ENCODE measurements around the gene NOD2. TPM values are rescaled to one million over a fixed set of nuclear protein-coding genes. Genes with fewer than 3 reads are reported as not detected.

Gene NOD2
- total RNA-seq, 4 donors from 2014 or later: 0.40 to 1.6 (median 0.68) TPM

DNA sequence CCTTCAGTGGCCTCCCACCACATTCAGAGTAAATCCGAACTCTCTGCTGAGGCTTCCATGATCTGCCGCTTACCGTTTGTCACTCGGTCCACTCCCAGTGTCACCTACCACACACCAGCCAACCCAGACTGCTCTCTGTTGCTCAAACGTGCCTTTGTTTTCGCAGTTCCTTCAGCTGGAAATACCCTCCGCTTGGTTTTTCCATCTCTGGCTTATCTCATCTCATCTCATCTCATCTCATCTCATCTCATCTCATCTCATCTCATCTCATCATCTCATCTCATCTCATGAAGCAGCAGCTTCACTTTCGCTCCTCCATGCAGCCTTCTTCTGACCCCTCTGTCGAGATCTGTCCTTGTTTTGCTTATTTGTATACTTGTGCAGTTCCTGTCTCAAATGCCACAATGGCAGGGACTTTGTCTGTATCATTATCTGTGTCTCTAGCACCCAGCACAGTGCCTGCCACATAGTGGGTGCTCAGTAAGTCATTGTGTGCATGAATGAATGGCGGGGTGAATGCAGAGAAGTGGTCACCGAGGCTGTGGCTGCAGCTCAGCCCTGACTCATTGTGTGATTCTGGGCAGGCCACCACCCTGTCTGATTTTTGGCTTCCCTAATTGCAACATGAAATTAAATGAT lies 8.5 kb upstream of the NOD2 start:
- no peaks in the 10 kb centered on the region for H3K27me3 ChIP-seq
- no peaks in the 10 kb centered on the region for H3K4me1 ChIP-seq
- 90 to 94% methylated on average over 11 of the region's 11 CpGs for WGBS, 2 donors
- H3K9me3 ChIP-seq: no peaks in the 10 kb centered on the region
- H3K27ac ChIP-seq: no peak overlapping the region
- TF ChIP-seq POLR2A (IDR thresholded peaks at IDR 0.05) (no peak), CTCF (IDR thresholded peaks at IDR 0.05) (no peak)
- no peaks in the 10 kb centered on the region for H3K36me3 ChIP-seq
- H3K4me3 ChIP-seq (replicated peaks in 1 of 3): no peak overlapping the region
- intact Hi-C loops (cut with DNase I): no loop called here
- DNase-seq: no peak

GRCh38 chr16:50685462-50686063 lies 7.8 kb upstream of the NOD2 start:
- H3K9me3 ChIP-seq: no peaks in the 10 kb centered on the region
- TF ChIP-seq POLR2A (IDR thresholded peaks at IDR 0.05) (no peak), CTCF (IDR thresholded peaks at IDR 0.05) (no peak)
- no peak for DNase-seq
- no peak overlapping the region for H3K4me3 ChIP-seq (replicated peaks in 1 of 3)
- H3K27ac ChIP-seq: no peak overlapping the region
- intact Hi-C loops (cut with DNase I): no loop called here
- WGBS, 2 donors: 90% methylated on average over 8 of the region's 8 CpGs
- no peaks in the 10 kb centered on the region for H3K4me1 ChIP-seq
- no peaks in the 10 kb centered on the region for H3K27me3 ChIP-seq
- no peaks in the 10 kb centered on the region for H3K36me3 ChIP-seq

DNA sequence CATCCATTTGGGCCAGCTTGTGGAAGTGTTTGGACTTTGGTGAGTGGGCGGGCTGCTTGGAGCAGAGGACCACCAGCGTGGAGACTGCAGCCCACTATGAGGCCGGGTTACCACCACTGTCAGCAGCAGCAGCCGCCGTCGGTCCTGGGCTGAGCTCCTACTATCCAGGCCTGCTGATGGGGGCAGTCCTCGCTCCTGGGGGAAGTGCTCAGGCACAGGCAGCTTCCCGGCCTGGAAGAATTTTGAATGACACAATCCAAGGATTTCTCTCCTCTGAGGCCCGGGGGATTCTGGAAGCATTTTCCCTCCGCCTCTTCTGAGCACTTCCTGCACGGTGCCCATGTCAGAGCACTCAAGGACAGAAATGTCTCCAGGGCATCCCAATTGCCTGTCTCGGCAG lies 5.3 kb upstream of the NOD2 start:
- Histone ChIP-seq H3K4me1 (no peaks in the 10 kb centered on the region), H3K27ac (no peak overlapping the region), H3K27me3 (no peaks in the 10 kb centered on the region), H3K36me3 (no peaks in the 10 kb centered on the region), H3K9me3 (no peaks in the 10 kb centered on the region), H3K4me3 (replicated peaks in 1 of 3) (no peak overlapping the region)
- WGBS, 2 donors: 64 to 72% methylated on average over 12 of the region's 12 CpGs
- DNase-seq: no peak
- intact Hi-C loops (cut with DNase I): no loop called here
- TF ChIP-seq POLR2A (IDR thresholded peaks at IDR 0.05) (no peak), CTCF (IDR thresholded peaks at IDR 0.05) (no peak)

GRCh38 chr16:50688867-50689266 lies 4.5 kb upstream of the NOD2 start:
- Histone ChIP-seq H3K27ac (no peak overlapping the region), H3K27me3 (no peaks in the 10 kb centered on the region), H3K9me3 (no peaks in the 10 kb centered on the region), H3K4me3 (replicated peaks in 1 of 3) (no peak overlapping the region), H3K36me3 (no peaks in the 10 kb centered on the region), H3K4me1 (peaks cover 3 to 5% of the 10 kb centered on the region in 2 donors)
- intact Hi-C loops (cut with DNase I): no loop called here
- WGBS, 2 donors: 81 to 94% methylated on average over 3 of the region's 3 CpGs
- no peak for DNase-seq
- TF ChIP-seq CTCF (IDR thresholded peaks at IDR 0.05) (no peak), POLR2A (IDR thresholded peaks at IDR 0.05) (no peak)

DNA sequence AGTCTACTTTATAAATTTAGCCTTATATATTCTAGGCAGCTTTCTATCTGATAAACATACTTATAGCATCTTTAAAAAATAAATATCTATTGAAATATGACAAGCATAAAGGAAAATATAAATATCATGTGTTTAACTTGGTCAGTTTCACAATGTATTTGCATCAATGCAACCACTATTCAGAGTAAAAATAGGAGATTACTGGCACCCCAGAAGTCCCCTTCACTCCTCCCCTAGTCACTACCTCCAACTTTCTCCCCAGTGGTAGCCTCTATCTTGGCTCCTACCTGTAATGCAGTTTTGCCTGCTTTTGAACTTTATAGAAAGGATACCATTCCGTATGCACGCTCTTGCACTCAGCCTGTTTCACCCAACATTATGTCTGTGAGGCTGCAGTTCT lies 3.2 kb upstream of the NOD2 start:
- Histone ChIP-seq H3K4me1 (peaks cover 3 to 6% of the 10 kb centered on the region in 2 donors), H3K36me3 (no peaks in the 10 kb centered on the region), H3K27ac (no peak overlapping the region), H3K27me3 (no peaks in the 10 kb centered on the region), H3K4me3 (replicated peaks in 1 of 3) (no peak overlapping the region), H3K9me3 (no peaks in the 10 kb centered on the region)
- intact Hi-C loops (cut with DNase I): no loop called here
- DNase-seq: no peak
- 92 to 94% methylated on average over 2 of the region's 2 CpGs for WGBS, 2 donors
- TF ChIP-seq POLR2A (IDR thresholded peaks at IDR 0.05) (no peak), CTCF (IDR thresholded peaks at IDR 0.05) (no peak)

Data from thyroid gland (tissue), 4 donors.